Skin epidermis (tissue), 12 donors: ENCODE results near the gene FBLN2.

Experiments
- H3K27ac ChIP-seq, 21 experiments: fragments of 200-600 bp; sonication (generic) in 11 of 21; one replicate each; pipeline ENCODE4 v1.5.0; 2020; ENCODE audit warnings: mild to moderate bottlenecking in 3 of 21, inconsistent platforms in 2 of 21, moderate library complexity in 2 of 21
- H3K4me3 ChIP-seq, 7 experiments: fragments of 200-600 bp; sonication (generic) in 2 of 7; one replicate each; pipeline ENCODE4 v1.5.0; 2020; ENCODE audit warnings: inconsistent platforms in 2 of 7, mild to moderate bottlenecking in 2 of 7, moderate library complexity in 1 of 7

Gene FBLN2

DNA sequence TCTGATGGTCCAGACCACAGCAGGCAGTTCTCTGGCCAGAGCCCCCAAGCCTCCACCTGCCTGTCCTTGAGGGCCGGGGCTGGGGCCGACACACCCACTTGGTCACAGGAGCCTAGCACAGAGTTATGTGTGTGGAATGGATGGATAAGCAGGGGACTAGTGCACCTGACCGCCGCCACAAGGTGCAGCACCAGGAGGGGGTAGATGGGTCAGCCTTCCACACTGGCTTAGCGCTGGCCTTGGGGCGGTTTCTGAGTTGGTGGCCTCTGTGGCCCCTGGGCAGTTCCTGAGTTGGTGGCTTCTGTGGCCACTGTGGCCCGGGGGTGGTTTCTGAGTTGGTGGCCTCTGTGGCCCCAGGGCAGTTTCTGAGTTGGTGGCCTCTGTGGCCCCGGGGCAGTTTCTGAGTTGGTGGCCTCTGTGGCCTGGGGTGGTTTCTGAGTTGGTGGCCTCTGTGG is 75.8 kb downstream of the FBLN2 start:
- H3K4me3 ChIP-seq: no peak overlapping the region
- no peak overlapping the region for H3K27ac ChIP-seq

- Histone ChIP-seq H3K27ac (no peak overlapping the region), H3K4me3 (no peak overlapping the region)
Measured at GRCh38 chr3:13626396-13626795, 77.5 kb downstream of the FBLN2 start.

DNA sequence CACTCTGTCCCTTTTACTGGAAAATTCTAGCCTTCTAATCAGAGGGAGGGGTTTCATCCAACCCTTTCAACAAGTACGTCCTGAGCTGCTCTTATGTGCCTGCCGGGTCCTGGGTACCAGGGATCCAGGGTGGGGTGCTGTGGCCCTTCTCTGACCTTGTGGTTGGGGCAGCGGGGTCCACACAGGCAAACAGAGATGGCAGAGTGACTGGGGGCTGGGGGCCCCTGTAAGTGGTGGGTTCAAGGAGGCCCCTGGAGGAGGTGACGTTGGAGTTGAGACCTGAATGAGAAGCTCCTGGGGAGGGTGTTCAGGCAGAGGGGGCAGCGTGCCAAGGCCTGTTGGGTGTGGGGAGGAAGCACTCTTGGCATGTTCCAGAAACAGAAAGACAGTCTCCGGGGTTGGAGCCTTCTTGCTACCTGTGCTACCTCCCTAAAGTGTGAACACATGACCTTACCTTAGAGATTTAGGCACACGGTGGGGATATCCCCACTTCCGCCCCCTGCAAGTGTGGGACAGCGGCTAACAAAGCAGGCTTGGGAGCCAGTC is 78.1 kb downstream of the FBLN2 start:
- Histone ChIP-seq H3K4me3 (no peak overlapping the region), H3K27ac (no peak overlapping the region)

DNA sequence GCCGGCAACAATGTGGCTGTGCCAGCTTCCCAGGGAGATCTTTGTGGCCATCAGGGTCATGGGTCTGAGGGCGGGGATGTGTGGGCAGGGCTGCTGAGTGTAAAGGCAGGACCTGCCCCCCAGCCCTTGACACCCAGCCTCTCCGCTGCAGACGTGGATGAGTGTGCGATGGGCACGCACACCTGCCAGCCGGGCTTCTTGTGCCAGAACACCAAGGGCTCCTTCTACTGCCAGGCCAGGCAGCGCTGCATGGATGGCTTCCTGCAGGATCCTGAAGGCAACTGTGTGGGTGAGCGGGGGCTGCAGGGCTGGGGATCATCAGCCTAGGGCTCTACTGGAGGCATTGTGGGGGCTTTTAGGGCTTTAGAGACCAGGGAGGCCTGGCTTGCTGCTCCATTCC is 78.8 kb downstream of the FBLN2 start:
- Histone ChIP-seq H3K27ac (no peak overlapping the region), H3K4me3 (no peak overlapping the region)

DNA sequence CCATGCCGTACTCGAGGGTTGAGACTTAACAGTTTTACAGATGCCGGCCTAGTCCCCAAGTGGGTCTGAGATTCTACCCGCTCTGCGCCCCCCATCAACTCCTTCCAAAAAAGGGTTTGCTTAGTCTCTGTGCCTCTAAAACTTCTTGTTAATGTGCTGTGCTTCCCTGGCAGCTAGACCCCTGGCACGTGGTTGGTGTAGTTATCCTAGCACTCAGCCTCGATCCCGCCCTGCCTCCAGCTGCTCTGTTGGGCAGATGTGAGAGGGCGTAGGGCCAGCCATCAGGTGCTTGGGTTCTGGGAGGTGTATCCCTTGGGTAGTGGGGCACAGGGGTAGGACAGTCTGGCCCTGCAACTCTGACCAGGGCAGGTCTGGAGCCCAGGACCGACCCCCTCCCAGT is 79.5 kb downstream of the FBLN2 start:
- H3K4me3 ChIP-seq: no peak overlapping the region
- no peak overlapping the region for H3K27ac ChIP-seq

DNA sequence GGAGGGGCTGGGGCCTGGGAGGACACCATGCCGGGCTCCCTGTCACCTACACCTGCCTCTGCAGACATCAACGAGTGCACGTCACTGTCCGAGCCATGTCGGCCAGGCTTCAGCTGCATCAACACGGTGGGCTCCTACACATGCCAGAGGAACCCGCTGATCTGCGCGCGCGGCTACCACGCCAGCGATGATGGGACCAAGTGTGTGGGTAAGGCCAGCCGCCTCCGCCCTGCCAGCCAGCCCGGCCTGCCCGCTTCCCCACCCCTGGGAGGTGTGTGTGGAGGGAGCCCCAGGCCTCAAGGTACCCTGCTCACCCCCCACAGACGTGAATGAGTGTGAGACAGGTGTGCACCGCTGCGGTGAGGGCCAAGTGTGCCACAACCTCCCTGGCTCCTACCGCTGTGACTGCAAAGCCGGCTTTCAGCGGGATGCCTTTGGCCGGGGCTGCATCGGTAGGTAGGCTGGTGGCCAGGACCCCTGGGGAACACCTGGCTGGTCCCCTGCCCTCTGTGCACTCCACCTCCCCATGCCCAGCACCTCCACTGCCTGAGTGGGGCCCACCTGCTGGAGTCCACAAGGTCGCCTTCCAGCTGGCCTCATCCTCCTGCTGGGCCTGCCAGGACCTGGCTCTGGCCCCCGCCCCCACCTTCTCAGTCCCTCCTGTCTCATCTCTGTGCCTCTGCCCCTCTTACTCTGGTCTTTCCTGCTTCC is 80.1 kb downstream of the FBLN2 start:
- Histone ChIP-seq H3K27ac (no peak overlapping the region), H3K4me3 (no peak overlapping the region)

GRCh38 chr3:13629644-13630043 is 80.7 kb downstream of the FBLN2 start:
- Histone ChIP-seq H3K4me3 (no peak overlapping the region), H3K27ac (no peak overlapping the region)

DNA sequence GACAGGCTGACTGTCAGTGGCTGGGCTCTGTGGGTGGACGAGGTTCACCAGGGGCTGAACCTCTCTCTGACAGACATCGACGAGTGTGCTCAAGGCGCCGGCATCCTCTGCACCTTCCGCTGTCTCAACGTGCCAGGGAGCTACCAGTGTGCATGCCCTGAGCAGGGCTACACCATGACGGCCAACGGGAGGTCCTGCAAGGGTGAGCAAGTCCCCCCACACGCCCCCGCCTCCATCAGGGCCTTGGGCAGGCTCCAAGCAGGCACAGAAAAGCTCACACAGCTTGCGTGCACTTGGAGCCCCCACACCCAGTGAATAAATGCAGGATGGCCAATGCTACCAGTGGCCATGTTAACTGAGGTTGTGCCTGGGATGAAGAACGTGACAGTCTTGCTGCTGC is 82.3 kb downstream of the FBLN2 start:
- Histone ChIP-seq H3K27ac (no peak overlapping the region), H3K4me3 (no peak overlapping the region)

DNA sequence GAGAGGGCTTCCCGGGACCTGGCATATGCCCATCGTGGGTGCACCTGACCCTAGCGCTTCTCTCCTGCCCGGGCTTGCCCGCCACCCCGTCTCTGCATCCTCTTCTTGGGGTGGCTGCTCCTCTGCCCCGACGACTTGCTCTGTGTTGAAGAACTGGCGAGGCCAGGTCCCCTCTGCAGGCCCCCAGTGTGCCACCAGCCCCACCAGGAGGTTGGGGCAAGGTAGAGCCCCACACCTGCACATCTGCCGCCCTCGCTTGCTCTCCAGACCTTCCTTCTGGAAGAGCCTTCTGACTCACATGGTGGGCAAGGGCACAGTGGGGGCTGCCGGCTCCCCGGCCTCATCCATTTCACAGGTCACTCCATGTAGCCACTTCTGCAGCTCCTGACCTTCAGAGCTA is 84.3 kb downstream of the FBLN2 start:
- Histone ChIP-seq H3K4me3 (no peak overlapping the region), H3K27ac (no peak overlapping the region)

DNA sequence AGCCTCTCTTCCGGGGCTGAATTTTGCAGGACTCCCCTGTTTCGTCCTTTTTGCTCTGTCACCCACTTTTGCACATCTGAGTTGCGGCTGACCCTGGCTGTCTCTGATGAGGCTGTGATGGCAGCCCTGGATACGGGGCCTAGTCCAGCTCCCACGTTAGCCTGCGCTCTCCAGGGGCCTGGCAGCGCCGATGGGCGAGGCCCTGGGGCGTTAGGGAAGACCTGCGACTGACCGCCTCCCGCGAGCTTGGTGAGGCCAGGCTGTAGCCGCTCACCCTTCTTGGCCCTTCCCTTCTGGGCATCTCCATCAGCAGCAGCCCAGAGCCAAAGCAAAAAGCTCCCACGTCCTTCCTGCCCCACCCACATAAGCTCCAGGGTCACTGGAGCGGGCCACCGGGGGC is 85.2 kb downstream of the FBLN2 start:
- Histone ChIP-seq H3K27ac (no peak overlapping the region), H3K4me3 (no peak overlapping the region)

DNA sequence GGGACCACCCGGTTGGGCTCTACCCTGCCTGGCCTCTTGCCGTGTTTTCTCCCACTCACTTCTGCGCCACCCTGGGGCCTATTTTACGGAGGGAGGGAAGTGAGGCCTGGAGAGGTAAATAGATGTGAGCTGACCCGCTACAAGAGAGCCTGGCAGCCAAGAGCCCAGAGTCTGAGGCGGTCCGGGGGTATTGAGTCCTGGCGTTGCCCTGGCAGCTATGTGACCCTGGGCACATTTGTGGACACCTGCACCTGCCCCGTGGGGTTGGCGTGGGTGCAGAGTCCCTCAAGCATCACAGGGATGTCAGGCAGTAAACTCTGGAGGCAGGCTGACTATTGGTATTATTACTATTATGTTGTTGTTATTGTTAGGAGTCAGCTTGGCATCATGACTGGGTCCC is 85.7 kb downstream of the FBLN2 start:
- Histone ChIP-seq H3K27ac (no peak overlapping the region), H3K4me3 (no peak overlapping the region)

DNA sequence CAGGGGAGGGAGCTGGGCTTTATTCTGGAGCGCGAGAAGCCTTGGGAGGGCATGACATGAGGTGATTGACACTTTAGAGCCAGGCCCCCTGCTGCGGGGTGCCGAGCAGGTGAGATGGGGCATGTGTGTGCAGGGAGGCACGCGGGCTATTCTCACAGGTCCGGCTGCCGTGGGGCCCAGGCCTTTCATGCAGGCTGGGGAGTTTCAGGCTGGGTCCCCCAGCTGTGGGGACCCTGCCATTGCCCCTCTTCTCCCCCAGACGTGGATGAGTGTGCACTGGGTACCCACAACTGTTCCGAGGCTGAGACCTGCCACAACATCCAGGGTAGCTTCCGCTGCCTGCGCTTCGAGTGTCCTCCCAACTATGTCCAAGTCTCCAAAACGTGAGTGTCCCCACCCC is 87.3 kb downstream of the FBLN2 start:
- H3K4me3 ChIP-seq: no peak overlapping the region

GRCh38 chr3:13636874-13637273 is 87.9 kb downstream of the FBLN2 start:
- no peak overlapping the region for H3K4me3 ChIP-seq
- no peak overlapping the region for H3K27ac ChIP-seq

More for the DNA sequence above, 87.3 kb downstream of the FBLN2 start:
- H3K27ac ChIP-seq: no peak overlapping the region

DNA sequence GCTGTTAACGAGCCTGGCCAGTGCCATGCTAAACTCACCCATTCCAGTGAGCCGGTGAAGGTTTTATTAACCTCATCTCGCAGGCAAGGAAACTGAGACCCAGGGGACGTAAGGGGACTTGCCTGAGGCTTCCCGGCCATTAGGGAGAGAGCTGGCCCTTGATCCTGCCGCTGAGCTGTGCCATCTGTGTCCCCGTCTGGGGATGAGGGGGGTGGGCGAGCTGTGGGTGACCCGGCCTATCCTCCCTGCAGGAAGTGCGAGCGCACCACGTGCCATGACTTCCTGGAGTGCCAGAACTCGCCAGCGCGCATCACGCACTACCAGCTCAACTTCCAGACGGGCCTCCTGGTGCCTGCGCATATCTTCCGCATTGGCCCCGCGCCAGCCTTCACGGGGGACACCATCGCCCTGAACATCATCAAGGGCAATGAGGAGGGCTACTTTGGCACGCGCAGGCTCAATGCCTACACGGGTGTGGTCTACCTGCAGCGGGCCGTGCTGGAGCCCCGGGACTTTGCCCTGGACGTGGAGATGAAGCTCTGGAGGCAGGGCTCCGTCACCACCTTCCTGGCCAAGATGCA is 88.5 kb downstream of the FBLN2 start:
- Histone ChIP-seq H3K4me3 (no peak overlapping the region), H3K27ac (no peak overlapping the region)

DNA sequence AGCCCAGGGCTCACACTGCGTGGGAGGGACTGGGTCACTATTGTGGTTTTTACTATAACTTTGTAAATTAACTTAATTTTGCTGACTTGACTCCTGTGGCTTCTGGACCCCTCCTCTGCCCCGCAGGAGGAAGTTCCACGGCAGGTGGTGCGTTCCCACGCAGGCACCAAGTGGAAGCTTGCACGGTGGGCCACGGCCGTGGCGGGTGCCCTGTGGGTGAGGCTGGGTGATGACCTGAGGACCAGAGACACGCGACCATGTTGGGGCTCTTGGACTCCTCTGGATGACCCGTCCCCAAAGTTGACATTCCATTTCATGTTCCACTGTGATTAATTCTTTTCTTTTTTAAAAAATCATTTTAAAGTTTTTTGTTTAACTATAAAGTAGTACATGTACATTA is 89.0 kb downstream of the FBLN2 start:
- no peak overlapping the region for H3K27ac ChIP-seq
- no peak overlapping the region for H3K4me3 ChIP-seq

- Histone ChIP-seq H3K4me3 (no peak overlapping the region), H3K27ac (peak overlapping the region in 1 of 21 experiments; percentile 17)
Measured at GRCh38 chr3:13638927-13639326, 90.0 kb downstream of the FBLN2 start.

DNA sequence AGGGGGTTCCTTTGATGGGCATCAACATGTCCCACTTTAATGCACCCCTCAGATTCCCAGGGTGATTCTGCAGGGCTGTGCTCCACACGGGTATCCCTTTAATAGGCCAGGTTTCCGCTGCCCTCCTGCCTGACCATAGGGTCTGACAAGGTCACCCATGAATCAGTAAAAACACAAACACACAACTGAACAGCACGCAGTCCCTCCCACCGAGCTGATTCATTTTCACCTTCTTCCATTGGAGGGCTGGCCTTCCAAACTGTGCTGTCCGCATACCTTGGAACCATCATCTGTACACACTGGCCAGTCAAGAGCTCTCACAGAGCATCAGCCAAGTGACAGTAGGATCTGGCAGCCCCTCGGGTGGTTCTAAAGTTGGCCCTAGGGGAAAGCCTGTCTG is 93.7 kb downstream of the FBLN2 start:
- Histone ChIP-seq H3K27ac (no peak overlapping the region), H3K4me3 (no peak overlapping the region)

GRCh38 chr3:13644341-13645117 is 95.6 kb downstream of the FBLN2 start:
- no peak overlapping the region for H3K4me3 ChIP-seq
- peak overlapping the region in 1 of 21 experiments; percentile 2 for H3K27ac ChIP-seq

DNA sequence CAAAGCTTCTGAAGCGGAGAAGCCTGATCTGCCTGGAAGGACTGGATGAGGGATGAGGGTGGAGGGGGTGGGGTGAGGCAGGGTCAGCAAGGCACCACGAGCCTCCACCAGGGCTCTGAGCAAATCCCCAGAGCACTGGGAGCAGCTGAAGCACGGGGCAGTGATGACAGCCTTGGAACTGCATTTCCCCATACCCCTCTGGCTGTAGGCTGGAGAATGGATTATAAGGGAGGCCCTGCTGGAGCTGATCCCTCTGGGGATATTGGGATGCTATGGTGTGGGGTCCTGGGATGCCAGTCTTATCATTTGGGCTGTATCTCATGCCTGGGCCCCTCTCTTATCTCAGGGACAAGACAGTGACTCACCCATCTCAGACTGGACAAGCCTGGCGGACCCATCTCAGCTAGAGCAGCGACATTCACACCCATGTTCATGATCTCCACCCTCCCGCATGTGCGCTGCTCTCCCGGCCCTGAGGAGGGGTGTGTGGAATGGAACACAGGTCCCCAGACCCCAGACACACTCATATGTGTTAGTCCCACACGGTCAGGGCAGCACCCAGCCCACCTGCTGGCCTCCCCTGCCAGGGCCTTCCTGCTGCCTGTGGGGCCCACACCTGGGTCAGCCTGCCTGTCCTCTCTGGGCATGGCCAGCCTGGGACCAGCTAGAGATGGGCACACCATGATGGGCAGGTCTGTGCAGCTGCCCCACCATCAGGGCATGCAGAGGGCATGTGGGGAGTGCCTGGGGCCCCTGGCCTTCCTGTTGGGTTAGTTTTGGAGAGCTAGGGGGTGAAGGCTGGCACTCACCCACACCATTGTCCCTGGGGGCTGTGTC is 97.1 kb downstream of the FBLN2 start:
- Histone ChIP-seq H3K27ac (peak overlapping the region in 1 of 21 experiments; percentile 29), H3K4me3 (no peak overlapping the region)
